Activated CD4-positive, alpha-beta T cell treated with anti-CD3 and anti-CD28 coated beads, Interleukin-2, amount 10 ng/mL, durations not matched to agents 24 days and 14 days (primary cell): Measurements from ENCODE around the gene DAB2. TPM values are rescaled to one million over a fixed set of nuclear protein-coding genes. Genes with fewer than 3 reads are reported as not detected.

Source experiments
- DNase-seq: peaks from one replicate; pipeline ENCODE4 v3.0.0; 2022
- H3K27ac Mint-ChIP-seq: one replicate; pipeline ENCODE4 v1.8.0; 2022; ENCODE audit warnings: mild to moderate bottlenecking, mixed read lengths
- H3K27me3 Mint-ChIP-seq: one replicate; pipeline ENCODE4 v1.8.0; 2022; ENCODE audit warnings: mixed read lengths
- H3K36me3 Mint-ChIP-seq: one replicate; pipeline ENCODE4 v1.8.0; 2022; ENCODE audit warnings: low read depth, mild to moderate bottlenecking, mixed read lengths
- H3K4me1 Mint-ChIP-seq: one replicate; pipeline ENCODE4 v1.8.0; 2021; ENCODE audit warnings: mixed read lengths
- H3K4me3 Mint-ChIP-seq: one replicate; pipeline ENCODE4 v1.8.0; 2022; ENCODE audit warnings: mild to moderate bottlenecking, moderate library complexity, mixed read lengths
- H3K9me3 Mint-ChIP-seq: one replicate; pipeline ENCODE4 v1.8.0; 2021; ENCODE audit warnings: mixed read lengths
- intact Hi-C: fragments of 100-400 bp; cut with micrococcal nuclease; formaldehyde crosslinking; loops from one replicate; pipeline ENCODE4 v1.15.1; 2023
- total RNA-seq: library from RNA; stranded (reverse); gene quantifications from 2 replicates; pipeline ENCODE4 v1.2.3, GENCODE V29; 2022

DAB2 gene
- total RNA-seq, 1 donor from 2014 or later, result not detected

GRCh38 chr5:39459071-39459470 lies 34.3 kb upstream of the DAB2 start:
- Mint-ChIP-seq H3K4me1 (no peaks in the 10 kb centered on the region), H3K27me3 (peaks cover 27% of the 10 kb centered on the region), H3K36me3 (no peaks in the 10 kb centered on the region), H3K27ac (no peak overlapping the region), H3K9me3 (no peaks in the 10 kb centered on the region), H3K4me3 (no peak overlapping the region)
- intact Hi-C loops, result no loop called here
- DNase-seq, result no peak

DNA sequence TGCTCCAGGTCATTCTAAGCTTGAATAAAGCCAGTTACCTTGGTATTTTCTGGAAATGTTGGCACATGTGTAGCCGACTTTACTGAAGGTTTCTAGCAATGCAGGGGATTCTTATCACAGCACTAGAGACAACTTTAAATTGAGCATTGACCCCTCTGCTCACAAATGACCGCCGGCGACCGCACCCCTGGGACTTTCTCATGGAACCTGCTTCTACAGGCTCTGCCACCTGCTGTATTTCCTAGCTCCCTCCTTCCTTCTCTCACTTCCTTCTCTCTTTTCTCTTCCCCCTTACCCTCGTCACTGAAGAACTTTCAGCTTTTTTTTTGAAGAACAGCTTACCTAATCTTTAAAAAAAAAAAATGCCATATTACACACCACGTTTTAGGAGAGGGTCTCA lies 30.9 kb upstream of the DAB2 start:
- no peaks in the 10 kb centered on the region for H3K9me3 Mint-ChIP-seq
- H3K36me3 Mint-ChIP-seq, result no peaks in the 10 kb centered on the region
- H3K4me3 Mint-ChIP-seq, result no peak overlapping the region
- DNase-seq, result no peak
- H3K27me3 Mint-ChIP-seq, result peaks cover 25% of the 10 kb centered on the region
- H3K27ac Mint-ChIP-seq, result no peak overlapping the region
- intact Hi-C loops, result no loop called here
- no peaks in the 10 kb centered on the region for H3K4me1 Mint-ChIP-seq

- H3K4me1 Mint-ChIP-seq, result no peaks in the 10 kb centered on the region
- H3K27ac Mint-ChIP-seq, result no peak overlapping the region
- no peaks in the 10 kb centered on the region for H3K36me3 Mint-ChIP-seq
- H3K4me3 Mint-ChIP-seq, result no peak overlapping the region
- DNase-seq, result no peak
- H3K9me3 Mint-ChIP-seq, result no peaks in the 10 kb centered on the region
- intact Hi-C loops, result no loop called here
- H3K27me3 Mint-ChIP-seq, result peaks cover 22% of the 10 kb centered on the region
Measured at GRCh38 chr5:39453606-39454005, 28.8 kb upstream of the DAB2 start.

GRCh38 chr5:39452846-39453245 lies 28.1 kb upstream of the DAB2 start:
- intact Hi-C loops, result no loop called here
- no peaks in the 10 kb centered on the region for H3K9me3 Mint-ChIP-seq
- no peaks in the 10 kb centered on the region for H3K4me1 Mint-ChIP-seq
- DNase-seq, result no peak
- no peak overlapping the region for H3K4me3 Mint-ChIP-seq
- H3K27ac Mint-ChIP-seq, result no peak overlapping the region
- peaks cover 18% of the 10 kb centered on the region for H3K27me3 Mint-ChIP-seq
- no peaks in the 10 kb centered on the region for H3K36me3 Mint-ChIP-seq

DNA sequence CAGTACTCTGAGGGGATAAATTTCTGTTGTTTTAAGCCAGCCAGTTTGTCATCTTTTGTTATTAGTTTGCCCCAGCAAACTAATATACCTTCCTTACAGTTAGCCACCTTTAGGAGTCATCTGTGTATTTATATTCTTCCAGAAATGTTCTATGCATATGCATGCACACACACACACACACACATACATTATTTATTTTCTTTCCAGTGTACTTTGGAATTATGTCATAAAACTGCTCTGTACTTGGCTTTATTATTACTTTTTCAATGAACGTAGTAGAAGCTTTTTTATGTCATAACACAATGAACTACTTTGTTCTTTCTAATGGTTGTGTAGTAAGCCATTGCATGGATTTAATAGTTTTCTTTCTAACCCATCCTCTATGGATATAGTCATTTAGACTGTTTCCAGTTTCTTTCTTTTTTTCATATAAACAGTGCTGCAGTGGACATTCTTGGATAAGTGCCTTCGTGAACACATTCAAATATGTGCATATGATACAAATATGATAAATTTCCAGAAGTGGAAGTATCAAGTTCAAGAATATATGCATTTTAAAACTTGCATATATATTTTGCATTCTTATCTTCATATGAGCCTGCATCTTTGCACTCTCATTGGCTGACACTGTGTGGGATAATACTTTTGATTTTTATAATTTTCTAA lies 26.6 kb upstream of the DAB2 start:
- intact Hi-C loops, result no loop called here
- Mint-ChIP-seq H3K4me1 (no peaks in the 10 kb centered on the region), H3K4me3 (no peak overlapping the region), H3K27me3 (peaks cover 8% of the 10 kb centered on the region), H3K36me3 (no peaks in the 10 kb centered on the region), H3K27ac (no peak overlapping the region), H3K9me3 (no peaks in the 10 kb centered on the region)
- no peak for DNase-seq

- no peaks in the 10 kb centered on the region for H3K4me1 Mint-ChIP-seq
- H3K27me3 Mint-ChIP-seq, result peaks cover under 1% of the 10 kb centered on the region
- no peak overlapping the region for H3K27ac Mint-ChIP-seq
- no peak for DNase-seq
- no peaks in the 10 kb centered on the region for H3K36me3 Mint-ChIP-seq
- no peaks in the 10 kb centered on the region for H3K9me3 Mint-ChIP-seq
- H3K4me3 Mint-ChIP-seq, result no peak overlapping the region
- intact Hi-C loops, result no loop called here
Measured at GRCh38 chr5:39450487-39450886, 25.7 kb upstream of the DAB2 start.

DNA sequence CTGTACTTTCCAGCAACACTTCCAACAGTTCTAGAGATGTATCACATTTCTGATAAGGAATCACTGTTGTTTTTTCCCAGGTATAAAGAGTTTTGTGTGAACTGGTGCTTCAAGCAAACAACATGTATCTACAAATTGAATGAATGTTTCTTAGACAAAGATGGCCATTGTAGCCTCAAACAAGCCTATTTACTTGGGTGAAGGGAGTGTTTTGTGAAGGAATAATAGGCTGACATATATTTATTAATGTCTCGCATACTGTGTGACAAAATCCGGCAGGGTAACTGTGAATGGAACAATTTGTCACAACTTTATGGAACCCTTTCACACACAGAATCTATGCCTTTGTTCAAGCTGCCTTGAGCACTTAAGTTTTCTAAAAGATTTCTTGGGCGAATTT lies 24.8 kb upstream of the DAB2 start:
- intact Hi-C loops, result no loop called here
- no peaks in the 10 kb centered on the region for H3K9me3 Mint-ChIP-seq
- no peak for DNase-seq
- no peaks in the 10 kb centered on the region for H3K36me3 Mint-ChIP-seq
- H3K4me1 Mint-ChIP-seq, result no peaks in the 10 kb centered on the region
- H3K27me3 Mint-ChIP-seq, result no peaks in the 10 kb centered on the region
- no peak overlapping the region for H3K27ac Mint-ChIP-seq
- H3K4me3 Mint-ChIP-seq, result no peak overlapping the region

- H3K9me3 Mint-ChIP-seq, result no peaks in the 10 kb centered on the region
- H3K4me1 Mint-ChIP-seq, result no peaks in the 10 kb centered on the region
- no peaks in the 10 kb centered on the region for H3K27me3 Mint-ChIP-seq
- no peak overlapping the region for H3K4me3 Mint-ChIP-seq
- no peaks in the 10 kb centered on the region for H3K36me3 Mint-ChIP-seq
- intact Hi-C loops, result no loop called here
- no peak overlapping the region for H3K27ac Mint-ChIP-seq
- DNase-seq, result no peak
Measured at GRCh38 chr5:39448506-39449128, 23.8 kb upstream of the DAB2 start.

DNA sequence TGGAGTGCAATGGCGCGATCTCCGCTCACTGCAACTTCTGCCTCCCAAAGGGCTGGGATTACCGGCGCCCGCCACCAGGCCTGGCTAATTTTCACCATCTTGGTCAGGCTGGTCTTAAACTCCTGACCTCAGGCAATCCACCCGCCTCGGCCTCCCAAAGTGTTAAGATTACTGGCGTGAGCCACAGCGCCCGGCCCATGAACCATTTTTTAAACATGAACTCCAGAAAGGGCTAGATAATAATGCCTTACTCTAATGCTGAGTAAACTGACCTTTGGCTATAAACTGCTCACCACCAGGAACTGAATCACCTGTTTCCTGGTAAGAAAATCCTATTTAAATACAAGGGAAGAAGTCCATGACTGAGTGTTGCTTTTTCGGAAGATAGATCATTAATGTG lies 23.2 kb upstream of the DAB2 start:
- H3K9me3 Mint-ChIP-seq, result no peaks in the 10 kb centered on the region
- no peaks in the 10 kb centered on the region for H3K27me3 Mint-ChIP-seq
- DNase-seq, result no peak
- no peaks in the 10 kb centered on the region for H3K36me3 Mint-ChIP-seq
- H3K27ac Mint-ChIP-seq, result no peak overlapping the region
- no peaks in the 10 kb centered on the region for H3K4me1 Mint-ChIP-seq
- intact Hi-C loops, result no loop called here
- no peak overlapping the region for H3K4me3 Mint-ChIP-seq

- no peak overlapping the region for H3K4me3 Mint-ChIP-seq
- H3K9me3 Mint-ChIP-seq, result no peaks in the 10 kb centered on the region
- no peak for DNase-seq
- H3K27me3 Mint-ChIP-seq, result peaks cover 2% of the 10 kb centered on the region
- intact Hi-C loops, result no loop called here
- no peaks in the 10 kb centered on the region for H3K4me1 Mint-ChIP-seq
- no peak overlapping the region for H3K27ac Mint-ChIP-seq
- no peaks in the 10 kb centered on the region for H3K36me3 Mint-ChIP-seq
Measured at GRCh38 chr5:39447059-39447458, 22.3 kb upstream of the DAB2 start.

DNA sequence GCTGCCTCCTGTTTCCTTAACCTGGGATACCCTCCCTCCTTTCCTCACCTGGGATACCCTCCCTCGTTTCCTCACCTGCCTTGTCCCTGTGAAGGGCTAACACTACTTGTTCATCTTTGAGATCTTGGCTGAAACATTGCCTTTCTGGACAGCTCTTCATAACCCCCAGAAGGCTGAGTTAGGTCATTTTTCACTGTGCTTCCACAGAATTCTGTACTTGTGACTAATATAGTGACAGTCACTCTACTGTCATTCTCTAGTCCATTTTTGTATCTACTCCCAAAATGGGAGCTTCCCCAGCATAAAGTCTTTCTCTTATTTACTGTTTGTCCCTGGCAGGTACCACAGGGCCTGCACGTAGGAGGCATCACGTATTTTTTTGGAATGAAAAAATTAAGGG lies 21.5 kb upstream of the DAB2 start:
- Mint-ChIP-seq H3K4me1 (no peaks in the 10 kb centered on the region), H3K9me3 (no peaks in the 10 kb centered on the region), H3K27me3 (peaks cover 2% of the 10 kb centered on the region), H3K27ac (no peak overlapping the region), H3K36me3 (no peaks in the 10 kb centered on the region), H3K4me3 (no peak overlapping the region)
- intact Hi-C loops, result no loop called here
- no peak for DNase-seq

DNA sequence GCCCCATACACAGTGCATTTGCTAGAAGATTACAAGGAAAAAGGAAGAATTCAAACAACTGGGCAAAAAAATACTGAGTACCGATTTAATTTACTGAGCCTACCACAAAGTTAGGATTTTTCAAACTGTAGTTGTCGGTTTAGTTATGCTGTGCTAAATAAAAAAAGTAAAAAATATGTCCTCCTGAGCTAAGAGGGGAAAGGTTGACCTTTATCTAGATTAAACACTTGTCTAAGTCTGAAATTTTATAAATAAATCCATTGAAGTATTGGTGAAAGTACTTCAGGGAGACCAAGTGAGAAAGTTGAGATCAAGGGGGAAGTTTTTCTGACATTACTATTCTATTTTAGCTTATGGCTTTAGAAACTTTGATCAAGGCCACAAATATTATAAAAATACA lies 19.1 kb upstream of the DAB2 start:
- H3K9me3 Mint-ChIP-seq, result no peaks in the 10 kb centered on the region
- H3K4me3 Mint-ChIP-seq, result no peak overlapping the region
- H3K36me3 Mint-ChIP-seq, result no peaks in the 10 kb centered on the region
- H3K27me3 Mint-ChIP-seq, result peaks cover 6% of the 10 kb centered on the region
- no peaks in the 10 kb centered on the region for H3K4me1 Mint-ChIP-seq
- H3K27ac Mint-ChIP-seq, result no peak overlapping the region
- DNase-seq, result no peak
- intact Hi-C loops, result no loop called here

GRCh38 chr5:39442991-39443390 lies 18.2 kb upstream of the DAB2 start:
- intact Hi-C loops, result no loop called here
- no peaks in the 10 kb centered on the region for H3K9me3 Mint-ChIP-seq
- no peak for DNase-seq
- no peak overlapping the region for H3K4me3 Mint-ChIP-seq
- no peaks in the 10 kb centered on the region for H3K4me1 Mint-ChIP-seq
- H3K36me3 Mint-ChIP-seq, result no peaks in the 10 kb centered on the region
- H3K27me3 Mint-ChIP-seq, result peaks cover 6% of the 10 kb centered on the region
- no peak overlapping the region for H3K27ac Mint-ChIP-seq

- H3K9me3 Mint-ChIP-seq, result no peaks in the 10 kb centered on the region
- no peak overlapping the region for H3K27ac Mint-ChIP-seq
- peaks cover 2% of the 10 kb centered on the region for H3K4me1 Mint-ChIP-seq
- peaks cover 6% of the 10 kb centered on the region for H3K27me3 Mint-ChIP-seq
- intact Hi-C loops, result no loop called here
- no peak overlapping the region for H3K4me3 Mint-ChIP-seq
- no peak for DNase-seq
- no peaks in the 10 kb centered on the region for H3K36me3 Mint-ChIP-seq
Measured at GRCh38 chr5:39441838-39442237, 17.1 kb upstream of the DAB2 start.
